Effector memory CD8-positive, alpha-beta T cell (primary cell): ENCODE results near the gene USP36.

Experiments
- ATAC-seq: fragments of 150-1000 bp; cut with Tn5 transposase; replicated peaks from 2 replicates; pipeline ENCODE4 v1.10.0; 2021; ENCODE audit warnings: mild to moderate bottlenecking, moderate library complexity
- DNase-seq, 3 experiments: peaks; one replicate each; pipeline ENCODE4 v3.0.0; 2021
- H3K27ac Mint-ChIP-seq, 2 donors: one replicate each; pipeline ENCODE4 v1.8.0; 2022; ENCODE audit warnings: mild to moderate bottlenecking in 2 of 2, mixed read lengths in 2 of 2, moderate library complexity in 2 of 2
- H3K27me3 Mint-ChIP-seq, 2 donors: one replicate each; pipeline ENCODE4 v1.8.0; 2022; ENCODE audit warnings: mixed read lengths in 2 of 2
- H3K36me3 Mint-ChIP-seq: one replicate; pipeline ENCODE4 v1.8.0; 2022; ENCODE audit warnings: mild to moderate bottlenecking, moderate library complexity, mixed read lengths; ENCODE audit not compliant: insufficient read depth
- H3K4me1 Mint-ChIP-seq, 2 donors: one replicate each; pipeline ENCODE4 v1.8.0; 2022; ENCODE audit warnings: low read depth in 2 of 2, mixed read lengths in 2 of 2
- H3K4me3 Mint-ChIP-seq, 2 donors: one replicate each; pipeline ENCODE4 v1.8.0; 2022; ENCODE audit warnings: mild to moderate bottlenecking in 2 of 2, mixed read lengths in 2 of 2, moderate library complexity in 2 of 2
- H3K9me3 Mint-ChIP-seq, 2 donors: one replicate each; pipeline ENCODE4 v1.8.0; 2022; ENCODE audit warnings: mixed read lengths in 2 of 2

Gene USP36

GRCh38 chr17:78806451-78806850, 34.2 kb downstream of the USP36 start:
- ATAC-seq: peak; percentile 57
- Mint-ChIP-seq H3K4me1 (peaks cover 30 to 44% of the 10 kb centered on the region in 2 donors), H3K27me3 (no peaks in the 10 kb centered on the region), H3K36me3 (peaks cover 98% of the 10 kb centered on the region), H3K4me3 (peak overlapping the region; percentile 59 to 76), H3K27ac (peak overlapping the region; percentile 92 to 96), H3K9me3 (no peaks in the 10 kb centered on the region)
- peak in 2 of 3 experiments; percentile 50 to 51 for DNase-seq

- DNase-seq: peak; percentile 54 to 59 (median 58)
Measured at GRCh38 chr17:78805301-78805700, 35.3 kb downstream of the USP36 start.

GRCh38 chr17:78804777-78805176, 35.8 kb downstream of the USP36 start:
- no peaks in the 10 kb centered on the region for H3K27me3 Mint-ChIP-seq
- DNase-seq (no peak), ATAC-seq (no peak)
- no peaks in the 10 kb centered on the region for H3K9me3 Mint-ChIP-seq
- peak overlapping the region; percentile 92 to 96 for H3K27ac Mint-ChIP-seq
- peaks cover 39 to 55% of the 10 kb centered on the region in 2 donors for H3K4me1 Mint-ChIP-seq
- peaks cover 98% of the 10 kb centered on the region for H3K36me3 Mint-ChIP-seq
- H3K4me3 Mint-ChIP-seq: peak overlapping the region; percentile 59 to 76

More at GRCh38 chr17:78805301-78805700, 35.3 kb downstream of the USP36 start:
- H3K27me3 Mint-ChIP-seq: no peaks in the 10 kb centered on the region
- ATAC-seq: peak; percentile 72
- H3K4me1 Mint-ChIP-seq: peaks cover 34 to 51% of the 10 kb centered on the region in 2 donors
- H3K9me3 Mint-ChIP-seq: no peaks in the 10 kb centered on the region
- H3K27ac Mint-ChIP-seq: peak overlapping the region; percentile 92 to 96
- peaks cover 98% of the 10 kb centered on the region for H3K36me3 Mint-ChIP-seq
- peak overlapping the region; percentile 59 to 76 for H3K4me3 Mint-ChIP-seq

GRCh38 chr17:78803186-78803845, 37.3 kb downstream of the USP36 start:
- DNase-seq (no peak), ATAC-seq (peak; percentile 16)
- Mint-ChIP-seq H3K27ac (peak overlapping the region; percentile 92 to 95), H3K4me1 (peaks cover 53 to 68% of the 10 kb centered on the region in 2 donors), H3K36me3 (peaks cover 98% of the 10 kb centered on the region), H3K9me3 (no peaks in the 10 kb centered on the region), H3K27me3 (no peaks in the 10 kb centered on the region), H3K4me3 (peak overlapping the region; percentile 68 to 84)

GRCh38 chr17:78802459-78802858, 38.2 kb downstream of the USP36 start:
- peak overlapping the region in 1 of 2 donors; percentile 92 for H3K27ac Mint-ChIP-seq
- ATAC-seq: no peak
- peaks cover 59 to 74% of the 10 kb centered on the region in 2 donors for H3K4me1 Mint-ChIP-seq

GRCh38 chr17:78802008-78802407, 38.6 kb downstream of the USP36 start:
- H3K4me3 Mint-ChIP-seq: no peak overlapping the region
- no peaks in the 10 kb centered on the region for H3K27me3 Mint-ChIP-seq
- ATAC-seq (no peak), DNase-seq (no peak)
- H3K36me3 Mint-ChIP-seq: peaks cover 100% of the 10 kb centered on the region
- peaks cover 59 to 74% of the 10 kb centered on the region in 2 donors for H3K4me1 Mint-ChIP-seq
- H3K9me3 Mint-ChIP-seq: no peaks in the 10 kb centered on the region
- peak overlapping the region in 1 of 2 donors; percentile 92 for H3K27ac Mint-ChIP-seq

More at GRCh38 chr17:78802459-78802858, 38.2 kb downstream of the USP36 start:
- Mint-ChIP-seq H3K27me3 (no peaks in the 10 kb centered on the region), H3K9me3 (no peaks in the 10 kb centered on the region), H3K4me3 (peak overlapping the region; percentile 68 to 84), H3K36me3 (peaks cover 100% of the 10 kb centered on the region)
- no peak for DNase-seq

- Mint-ChIP-seq H3K4me1 (peaks cover 51 to 62% of the 10 kb centered on the region in 2 donors), H3K27me3 (no peaks in the 10 kb centered on the region), H3K9me3 (no peaks in the 10 kb centered on the region), H3K27ac (peak overlapping the region; percentile 70 to 86), H3K4me3 (peak overlapping the region in 1 of 2 donors; percentile 46), H3K36me3 (peaks cover 100% of the 10 kb centered on the region)
- DNase-seq (no peak), ATAC-seq (no peak)
Measured at GRCh38 chr17:78800132-78800931, 40.3 kb downstream of the USP36 start.

GRCh38 chr17:78798695-78799559, 41.7 kb downstream of the USP36 start:
- Mint-ChIP-seq H3K4me1 (peaks cover 54 to 67% of the 10 kb centered on the region in 2 donors), H3K36me3 (peaks cover 100% of the 10 kb centered on the region), H3K27ac (peak overlapping the region; percentile 70 to 92), H3K27me3 (no peaks in the 10 kb centered on the region), H3K9me3 (no peaks in the 10 kb centered on the region), H3K4me3 (peak overlapping the region; percentile 37 to 70)
- no peak for DNase-seq
- peak; percentile 38 for ATAC-seq

GRCh38 chr17:78797691-78798585, 42.7 kb downstream of the USP36 start:
- H3K9me3 Mint-ChIP-seq: no peaks in the 10 kb centered on the region
- DNase-seq: no peak
- H3K4me1 Mint-ChIP-seq: peaks cover 49 to 61% of the 10 kb centered on the region in 2 donors
- H3K36me3 Mint-ChIP-seq: peaks cover 99% of the 10 kb centered on the region
- H3K27ac Mint-ChIP-seq: peak overlapping the region; percentile 70 to 92
- ATAC-seq: peak; percentile 20
- peak overlapping the region; percentile 37 to 70 for H3K4me3 Mint-ChIP-seq
- H3K27me3 Mint-ChIP-seq: no peaks in the 10 kb centered on the region

GRCh38 chr17:78797213-78797612, 43.4 kb downstream of the USP36 start:
- no peaks in the 10 kb centered on the region for H3K27me3 Mint-ChIP-seq
- H3K27ac Mint-ChIP-seq: peak overlapping the region in 1 of 2 donors; percentile 92
- peaks cover 49 to 55% of the 10 kb centered on the region in 2 donors for H3K4me1 Mint-ChIP-seq
- ATAC-seq (no peak), DNase-seq (no peak)
- H3K9me3 Mint-ChIP-seq: no peaks in the 10 kb centered on the region
- peak overlapping the region in 1 of 2 donors; percentile 4 for H3K4me3 Mint-ChIP-seq
- peaks cover 99% of the 10 kb centered on the region for H3K36me3 Mint-ChIP-seq

GRCh38 chr17:78796517-78796900, 44.1 kb downstream of the USP36 start:
- H3K4me1 Mint-ChIP-seq: peaks cover 55 to 60% of the 10 kb centered on the region in 2 donors
- H3K9me3 Mint-ChIP-seq: no peaks in the 10 kb centered on the region

GRCh38 chr17:78795861-78796516, 44.6 kb downstream of the USP36 start:
- Mint-ChIP-seq H3K4me3 (no peak overlapping the region), H3K27me3 (no peaks in the 10 kb centered on the region), H3K27ac (peak overlapping the region in 1 of 2 donors; percentile 91), H3K4me1 (peaks cover 55 to 57% of the 10 kb centered on the region in 2 donors), H3K36me3 (peaks cover 96% of the 10 kb centered on the region), H3K9me3 (no peaks in the 10 kb centered on the region)
- DNase-seq: no peak
- no peak for ATAC-seq

More at GRCh38 chr17:78796517-78796900, 44.1 kb downstream of the USP36 start:
- no peak for ATAC-seq
- H3K36me3 Mint-ChIP-seq: peaks cover 99% of the 10 kb centered on the region
- no peak overlapping the region for H3K4me3 Mint-ChIP-seq
- no peaks in the 10 kb centered on the region for H3K27me3 Mint-ChIP-seq
- no peak for DNase-seq
- peak overlapping the region in 1 of 2 donors; percentile 91 for H3K27ac Mint-ChIP-seq
